Superior temporal gyrus (tissue), 1 donor: ENCODE data around the gene GALNT10.
A peak's percentile ranks its signal among the peaks of the same experiment; 100 is the strongest.
"Not testable (repeated sequence)": the region's sequence is repeated elsewhere in the genome, so short reads cannot be mapped to it uniquely, and the experiment has no call there.

ENCODE experiments used
- DNase-seq: peaks from one replicate; pipeline ENCODE4 v3.0.0-alpha.2; 2016; ENCODE audit errors: extremely low spot score

The GALNT10 gene

DNA sequence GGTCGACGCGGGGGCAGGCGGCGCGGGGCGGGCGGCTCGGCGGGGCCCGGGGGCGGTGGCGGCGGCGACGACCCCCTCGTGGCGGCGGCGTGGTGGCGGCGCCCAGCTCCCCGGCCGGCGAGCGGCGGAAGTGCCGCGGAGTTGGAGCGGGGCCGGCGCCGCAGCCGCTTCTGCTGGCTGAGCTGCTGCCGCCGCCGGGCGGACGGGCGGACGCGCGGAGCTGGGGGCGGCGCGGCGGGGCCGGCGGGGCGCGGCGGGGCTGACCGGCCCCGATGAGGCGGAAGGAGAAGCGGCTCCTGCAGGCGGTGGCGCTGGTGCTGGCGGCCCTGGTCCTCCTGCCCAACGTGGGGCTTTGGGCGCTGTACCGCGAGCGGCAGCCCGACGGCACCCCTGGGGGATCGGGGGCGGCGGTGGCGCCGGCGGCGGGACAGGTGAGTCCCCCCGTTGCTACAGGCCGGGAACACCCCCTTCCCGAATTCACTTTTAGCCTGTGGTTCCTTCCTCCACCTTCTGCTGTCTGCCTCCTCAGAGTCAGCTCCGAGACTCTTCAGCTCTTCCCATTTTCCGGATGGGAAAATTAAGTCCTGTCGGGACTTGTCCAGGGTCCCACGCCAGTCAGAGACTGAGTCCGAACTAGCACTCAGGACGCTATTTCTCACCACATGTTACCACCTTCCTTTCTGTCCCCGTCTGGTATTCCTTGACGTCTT, at the start of gene GALNT10:
Gene GALNT10 (plus strand): TSS at position 139 of the 710 bp plus-strand sequence. CDS start 134 bp downstream, at position 273.
- peak; percentile 43 for DNase-seq

GRCh38 chr5:154141745-154142221, 48.8 kb upstream of the GALNT10 start:
- no peak for DNase-seq

- no peak for DNase-seq
Observed at GRCh38 chr5:154143211-154143641, 47.3 kb upstream of the GALNT10 start.

GRCh38 chr5:154145268-154145667, 45.3 kb upstream of the GALNT10 start:
- no peak for DNase-seq

DNA sequence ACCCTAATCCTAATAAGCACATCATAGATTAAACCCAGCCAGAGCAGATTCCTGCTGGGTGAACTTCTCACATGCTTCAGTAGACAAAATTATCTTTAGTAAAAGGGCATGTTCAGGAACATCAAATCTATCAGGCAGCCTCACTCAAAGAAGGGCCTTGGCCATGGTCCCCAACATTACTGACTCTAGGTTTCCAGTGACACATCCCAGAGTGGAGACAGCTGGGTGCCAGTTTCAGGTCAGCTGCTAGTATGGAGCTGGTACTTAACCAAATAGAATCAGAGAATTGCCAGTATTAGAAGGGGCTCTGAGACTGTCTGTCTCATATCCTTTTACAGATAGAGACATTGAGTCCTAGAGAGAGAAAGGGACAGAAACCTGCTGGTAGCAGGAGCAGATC, 44.1 kb upstream of the GALNT10 start:
- no peak for DNase-seq

GRCh38 chr5:154147666-154148065, 42.9 kb upstream of the GALNT10 start:
- no peak for DNase-seq

DNA sequence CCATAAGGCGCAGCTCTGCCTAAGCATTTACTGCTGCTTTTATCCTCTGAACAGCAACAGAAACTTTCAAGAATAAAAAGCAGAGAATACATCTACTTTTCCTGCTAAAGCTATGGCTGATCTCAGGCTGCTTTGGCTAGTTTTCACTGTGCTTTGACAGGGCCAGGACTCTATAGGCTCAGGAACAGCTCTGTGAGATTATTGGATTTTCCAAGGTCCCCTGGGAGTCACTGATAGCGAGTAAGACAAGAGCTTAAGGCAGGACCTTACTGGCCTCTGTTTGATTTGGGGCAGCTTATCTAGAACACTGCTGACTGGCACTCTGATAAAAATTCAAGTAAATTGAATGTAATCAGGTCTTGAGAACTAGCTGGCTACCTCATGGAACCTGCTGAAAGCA, 40.1 kb upstream of the GALNT10 start:
- not testable (repeated sequence) for DNase-seq

- DNase-seq = no peak
Observed at GRCh38 chr5:154157483-154158378, 32.8 kb upstream of the GALNT10 start.

- no peak for DNase-seq
Observed at GRCh38 chr5:154158379-154158737, 32.2 kb upstream of the GALNT10 start.

DNA sequence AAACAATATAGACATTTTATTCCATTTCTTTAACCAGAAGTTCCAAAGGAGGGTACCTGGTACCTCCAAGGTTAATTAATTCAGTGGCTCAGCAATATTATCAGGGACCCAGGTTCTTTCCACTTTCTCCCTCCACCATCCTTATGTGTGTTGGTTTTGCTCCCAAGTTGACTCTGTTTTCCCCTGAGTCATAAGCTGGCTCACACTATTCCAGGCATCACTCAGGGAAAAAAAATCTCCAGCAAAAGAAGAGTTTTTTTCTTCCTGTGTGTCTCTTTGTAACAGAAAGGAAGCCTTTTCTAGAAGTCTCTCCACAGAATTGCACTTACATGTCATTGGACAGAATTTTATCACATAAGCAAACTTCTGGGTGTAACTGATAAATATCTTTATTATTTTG, 31.2 kb upstream of the GALNT10 start:
- DNase-seq = no peak

DNA sequence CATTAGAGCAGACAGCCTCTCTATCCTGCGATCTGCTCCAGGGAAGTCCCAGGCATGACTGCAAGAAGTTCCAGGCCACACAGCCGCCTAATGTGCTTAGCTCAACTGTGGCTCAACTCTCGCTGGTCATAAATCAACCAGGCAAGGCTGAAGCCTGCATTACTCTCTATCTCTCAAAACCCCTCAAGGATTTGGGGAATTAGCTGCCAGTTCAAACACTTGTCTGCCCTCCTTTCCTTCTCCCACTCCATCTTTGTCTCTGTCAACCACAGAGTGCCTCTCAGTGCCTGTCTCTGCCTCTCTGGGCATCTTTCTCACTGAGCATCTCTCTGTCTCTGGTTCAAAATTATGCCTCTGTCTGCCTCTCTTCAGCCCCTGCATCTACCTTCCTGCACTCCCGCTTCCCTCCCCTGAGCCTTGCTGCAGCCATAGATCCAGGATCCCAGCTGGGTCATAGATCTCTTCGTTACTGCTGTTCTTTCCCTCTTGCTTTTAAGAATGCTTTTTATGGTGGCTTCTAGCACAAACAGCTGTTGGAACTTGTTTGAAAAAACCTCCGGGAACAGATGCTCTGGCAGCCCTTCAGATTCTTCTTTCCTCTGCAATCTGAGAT, 27.9 kb upstream of the GALNT10 start:
- no peak for DNase-seq

DNA sequence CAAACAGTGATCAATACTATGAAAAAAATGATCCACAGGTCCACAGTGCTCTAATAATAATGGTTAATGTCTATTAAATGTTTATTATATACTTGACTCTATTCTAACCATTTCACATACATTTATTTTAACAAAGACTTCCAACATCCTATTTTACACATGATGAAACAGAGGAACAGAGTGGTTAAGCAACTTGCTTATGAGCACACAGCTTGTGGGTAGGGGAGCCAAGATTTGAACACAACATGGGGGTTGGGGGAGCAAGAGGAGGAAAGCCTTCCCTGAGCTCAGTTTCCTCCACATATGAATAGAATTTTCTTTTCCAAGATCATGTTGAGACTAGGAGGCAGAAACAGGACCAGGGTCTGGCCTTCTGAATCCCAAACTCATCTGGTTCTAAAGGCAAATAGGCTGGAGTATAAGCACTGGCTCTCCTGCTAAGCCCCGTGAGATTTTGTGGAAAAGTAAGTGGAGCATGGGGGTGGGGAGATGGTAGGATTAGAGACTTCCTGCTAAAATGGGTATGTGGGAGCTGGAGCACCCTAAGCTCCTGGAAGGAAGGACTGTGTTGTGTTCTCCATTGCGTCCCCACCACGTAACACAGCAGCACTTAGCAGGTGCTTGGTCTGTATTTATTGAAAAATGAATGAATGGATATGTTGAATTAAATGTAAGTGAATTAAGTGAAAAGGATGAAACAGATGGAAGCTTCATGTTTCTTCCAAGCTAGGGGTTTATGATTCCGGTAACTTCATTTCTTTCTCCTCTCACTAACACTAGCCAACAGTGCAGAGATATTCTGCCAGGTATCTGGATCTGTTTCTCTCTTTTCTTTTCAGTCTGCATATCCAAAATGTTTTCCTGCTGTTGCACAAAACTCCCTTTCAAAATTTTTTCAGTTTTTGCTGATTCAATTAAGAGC, 26.9 kb upstream of the GALNT10 start:
- no peak for DNase-seq

DNA sequence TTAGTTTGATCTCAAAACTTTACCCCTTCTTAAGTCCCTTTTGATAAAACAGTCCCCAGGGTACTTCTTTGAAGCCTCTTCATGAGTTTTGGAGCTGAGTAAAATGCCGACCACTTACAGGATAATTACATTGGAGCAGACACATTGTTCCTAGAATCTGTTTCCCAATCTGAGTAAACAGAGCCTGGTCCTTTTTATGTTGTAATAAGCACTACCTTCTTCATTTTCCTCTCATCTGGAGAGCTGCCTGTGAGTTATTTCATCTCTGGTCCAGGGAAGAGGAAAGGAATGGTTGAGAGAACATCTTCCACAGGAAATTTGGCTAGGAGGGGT, 26.3 kb upstream of the GALNT10 start:
- DNase-seq = no peak

DNA sequence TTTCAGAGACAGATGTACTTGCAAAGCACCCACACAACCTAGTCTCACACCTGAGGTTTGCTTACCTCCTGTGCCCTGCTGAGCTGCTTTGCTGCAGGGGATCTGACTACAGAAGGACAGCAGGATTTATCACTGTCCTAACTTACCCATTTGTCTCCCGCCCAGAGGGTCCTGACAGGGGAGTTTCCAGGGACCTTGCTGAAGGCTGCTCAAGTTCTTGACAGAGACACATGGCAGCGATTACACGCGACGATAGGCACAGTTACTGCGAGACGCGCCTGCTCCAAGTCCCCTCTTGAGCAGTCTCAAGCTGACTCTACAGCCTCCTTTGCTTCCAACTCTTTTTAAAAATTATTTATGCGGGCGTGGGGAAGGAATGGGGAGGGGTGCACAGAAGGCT, 24.6 kb upstream of the GALNT10 start:
- DNase-seq = no peak

DNA sequence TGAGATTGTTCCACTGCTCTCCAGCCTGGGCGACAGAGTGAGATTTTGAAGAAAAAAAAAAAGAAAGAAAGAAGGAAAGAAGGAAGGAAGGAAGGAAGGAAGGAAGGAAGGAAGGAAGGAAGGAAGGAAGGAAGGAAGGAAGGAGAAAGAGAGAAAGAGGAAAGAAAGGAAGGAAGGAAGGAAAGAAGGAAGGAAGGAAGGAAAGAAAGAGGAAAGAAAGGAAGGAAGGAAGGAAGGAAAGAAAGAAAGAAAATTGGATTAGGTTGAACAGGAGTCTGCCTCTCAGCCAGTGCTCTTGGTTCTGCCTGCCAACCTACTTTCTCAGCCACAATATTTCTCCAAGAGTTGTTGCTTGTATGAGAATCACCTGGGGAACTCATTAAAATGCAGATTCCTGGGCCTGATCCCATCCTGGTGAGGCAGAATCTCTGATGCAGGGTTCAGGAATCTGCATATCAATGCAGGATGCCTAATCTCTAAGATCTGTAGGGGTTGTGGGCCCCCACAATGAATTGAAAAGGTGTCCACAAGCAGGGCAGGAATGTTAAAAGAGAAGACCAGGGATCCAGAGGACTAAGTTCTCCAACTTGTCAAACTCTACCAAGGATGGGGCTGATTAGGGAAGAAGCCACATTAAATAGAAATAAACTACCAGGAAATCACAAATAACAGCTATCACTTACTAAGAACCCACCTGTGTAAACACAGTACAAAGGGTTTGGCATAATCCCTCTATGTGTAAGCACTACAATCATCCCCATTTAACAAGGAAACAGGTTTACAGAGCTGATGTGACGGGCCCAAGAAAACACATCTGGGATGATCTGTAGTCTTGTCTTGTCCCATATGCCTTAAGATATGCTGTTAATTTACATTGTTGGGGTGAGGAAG, 23.4 kb upstream of the GALNT10 start:
- no peak for DNase-seq

DNA sequence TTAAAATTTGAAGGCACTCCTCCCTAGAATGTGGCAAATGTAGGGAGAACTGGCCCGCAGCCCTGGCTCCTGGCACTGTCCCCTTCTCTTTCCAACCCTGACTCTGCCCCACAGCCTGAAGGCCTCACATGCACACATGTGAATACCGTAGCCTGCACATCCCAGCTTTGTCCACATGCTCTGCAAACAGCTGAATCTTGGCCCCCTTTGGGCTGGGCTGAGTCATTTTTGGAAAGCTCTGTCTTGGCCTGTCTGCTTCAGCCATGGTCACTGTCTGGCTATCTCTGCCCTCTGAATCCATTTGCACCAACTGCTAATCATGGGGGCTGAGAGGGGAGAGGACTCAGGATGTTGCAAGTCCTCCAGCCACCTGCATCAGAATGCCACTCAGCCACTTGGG, 22.1 kb upstream of the GALNT10 start:
- DNase-seq = no peak

DNA sequence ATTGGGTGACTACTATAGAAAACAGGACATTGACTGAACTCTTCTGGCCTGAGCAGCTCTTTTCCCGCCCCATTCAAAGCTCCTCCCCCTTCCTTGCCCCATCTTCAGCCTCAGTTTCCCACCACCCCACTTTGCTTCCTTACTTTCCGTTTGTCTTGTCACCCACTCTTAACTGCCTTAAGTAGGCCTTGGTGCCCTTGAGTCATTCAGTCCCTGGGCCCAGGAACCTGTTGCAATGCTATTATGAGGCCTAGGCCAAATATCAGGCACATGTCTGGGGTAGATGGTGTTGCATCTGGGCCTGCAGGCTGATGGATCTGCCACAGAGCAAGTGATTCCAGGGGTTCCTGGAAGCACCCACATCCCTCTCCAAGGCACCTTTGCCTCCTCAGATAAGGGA, 17.7 kb upstream of the GALNT10 start:
- DNase-seq = no peak

- DNase-seq = no peak
Observed at GRCh38 chr5:154174091-154174490, 16.4 kb upstream of the GALNT10 start.

DNA sequence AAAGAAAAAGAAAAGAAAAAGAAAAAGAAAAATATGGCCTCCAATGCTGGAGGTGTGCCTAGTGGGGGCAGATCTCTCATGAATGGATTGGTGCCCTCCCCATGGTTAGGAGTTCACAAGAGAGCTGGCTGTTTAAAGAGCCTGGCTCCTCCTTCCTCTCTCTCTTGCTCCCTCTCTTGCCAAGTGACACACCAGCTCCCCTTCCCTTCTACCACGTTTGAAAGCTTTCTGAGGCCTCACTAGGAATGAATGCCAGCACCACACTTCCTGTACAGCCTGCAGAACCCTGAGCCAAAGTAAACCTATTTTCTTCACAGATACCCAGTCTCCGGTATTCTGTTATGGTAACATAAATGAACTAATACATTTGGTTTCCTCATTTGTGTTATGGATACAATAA, 14.4 kb upstream of the GALNT10 start:
- no peak for DNase-seq

GRCh38 chr5:154178661-154179060, 11.9 kb upstream of the GALNT10 start:
- no peak for DNase-seq
